ENCODE data around the gene EEF2KMT.

- TF ChIP-seq POLR2A (IDR thresholded peaks at IDR 0.05) (no peak), CTCF (IDR thresholded peaks at IDR 0.05) (no peak), EP300 (IDR thresholded peaks at IDR 0.05) (no peak), POLR2AphosphoS5 (IDR thresholded peaks at IDR 0.05) (no peak)
These were observed 20.3 kb downstream of the EEF2KMT start for GRCh38 chr16:5077304-5077703.

Data from upper lobe of left lung (tissue), 4 donors.